ENCODE measurements around the gene TMEM163. TPM values are rescaled to one million over a fixed set of nuclear protein-coding genes. Genes with fewer than 3 reads are reported as not detected.

Gene TMEM163
- total and polyA plus RNA-seq, 2 donors (not counting 3 experiments of a cell fraction or from before 2014, with no cell fraction given), result 1.0 to 2.8 TPM

DNA sequence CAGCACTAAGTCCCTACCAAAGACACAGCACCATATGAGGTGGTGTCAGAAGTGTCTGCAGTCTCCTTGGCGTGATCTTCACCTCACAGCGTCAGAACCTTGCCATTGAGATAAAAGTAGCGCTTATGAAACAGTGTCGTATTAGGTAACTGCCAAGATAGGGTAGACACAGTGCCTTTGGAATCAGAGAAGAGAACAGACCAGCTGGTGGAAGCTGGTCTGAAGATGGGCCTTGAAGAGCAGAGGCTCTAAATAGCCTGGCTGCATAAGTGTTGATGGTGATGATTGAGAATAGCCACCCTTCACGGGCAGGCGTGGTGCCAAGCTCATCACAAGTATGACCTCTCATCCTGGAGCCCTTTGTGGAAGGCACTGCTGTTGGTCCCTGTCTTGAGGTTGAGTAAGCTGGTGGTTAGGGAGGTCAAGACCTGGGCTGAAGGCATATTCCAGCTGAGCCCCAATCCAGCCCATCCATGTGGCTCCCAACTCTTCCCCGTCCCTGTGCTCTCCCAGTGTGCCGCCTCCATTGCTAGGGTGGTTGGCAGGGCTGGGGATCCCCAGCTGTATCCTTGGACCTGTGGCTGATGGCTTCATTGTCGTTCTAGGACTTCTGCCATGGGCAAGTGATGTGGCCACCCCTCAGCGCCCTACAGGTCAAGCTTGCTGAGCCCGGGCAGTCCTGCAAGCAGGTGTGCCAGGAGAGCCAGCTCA is 277.5 kb downstream of the TMEM163 start:
- intact Hi-C loops (cut with micrococcal nuclease), result no loop called here
- H3K9me1 ChIP-seq (replicated peaks; ENCODE audit: control insufficient read depth, extremely low read depth, insufficient read depth, low read length), result no peaks in the 10 kb centered on the region
- TF ChIP-seq FOS (IDR thresholded peaks at IDR 0.05; ENCODE audit: borderline replicate concordance, insufficient read depth, low read length) (no peak), POLR2A (IDR thresholded peaks at IDR 0.05; ENCODE audit: low read depth, low read length) (no peak), POLR2AphosphoS5 (IDR thresholded peaks at IDR 0.05; ENCODE audit: insufficient read depth, low read depth, low read length) (no peak), GATA2 (IDR thresholded peaks at IDR 0.05; ENCODE audit: insufficient read depth, insufficient read length, low read depth, low read length) (no peak), EZH2 (IDR thresholded peaks at IDR 0.05; ENCODE audit: borderline replicate concordance, low read depth, low read length, severe bottlenecking) (no peak), MYC (IDR thresholded peaks at IDR 0.05; ENCODE audit: low read depth, low read length) (no peak), JUN (IDR thresholded peaks at IDR 0.05; ENCODE audit: borderline replicate concordance, insufficient read depth, insufficient read length, low read depth) (no peak)
- TF ChIP-seq, protein P1, sequence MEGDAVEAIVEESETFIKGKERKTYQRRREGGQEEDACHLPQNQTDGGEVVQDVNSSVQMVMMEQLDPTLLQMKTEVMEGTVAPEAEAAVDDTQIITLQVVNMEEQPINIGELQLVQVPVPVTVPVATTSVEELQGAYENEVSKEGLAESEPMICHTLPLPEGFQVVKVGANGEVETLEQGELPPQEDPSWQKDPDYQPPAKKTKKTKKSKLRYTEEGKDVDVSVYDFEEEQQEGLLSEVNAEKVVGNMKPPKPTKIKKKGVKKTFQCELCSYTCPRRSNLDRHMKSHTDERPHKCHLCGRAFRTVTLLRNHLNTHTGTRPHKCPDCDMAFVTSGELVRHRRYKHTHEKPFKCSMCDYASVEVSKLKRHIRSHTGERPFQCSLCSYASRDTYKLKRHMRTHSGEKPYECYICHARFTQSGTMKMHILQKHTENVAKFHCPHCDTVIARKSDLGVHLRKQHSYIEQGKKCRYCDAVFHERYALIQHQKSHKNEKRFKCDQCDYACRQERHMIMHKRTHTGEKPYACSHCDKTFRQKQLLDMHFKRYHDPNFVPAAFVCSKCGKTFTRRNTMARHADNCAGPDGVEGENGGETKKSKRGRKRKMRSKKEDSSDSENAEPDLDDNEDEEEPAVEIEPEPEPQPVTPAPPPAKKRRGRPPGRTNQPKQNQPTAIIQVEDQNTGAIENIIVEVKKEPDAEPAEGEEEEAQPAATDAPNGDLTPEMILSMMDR (IDR thresholded peaks at IDR 0.05; ENCODE audit: extremely low read depth in 1 of 2, insufficient read depth in 1 of 2, low read depth in 1 of 2, low read length in 2 of 2), result no peak
- TF ChIP-seq, protein P2, sequence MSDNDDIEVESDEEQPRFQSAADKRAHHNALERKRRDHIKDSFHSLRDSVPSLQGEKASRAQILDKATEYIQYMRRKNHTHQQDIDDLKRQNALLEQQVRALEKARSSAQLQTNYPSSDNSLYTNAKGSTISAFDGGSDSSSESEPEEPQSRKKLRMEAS (IDR thresholded peaks at IDR 0.05; ENCODE audit: insufficient read depth, insufficient read length), result no peak
- dilution Hi-C loops (cut with MboI; ENCODE audit: extremely low pct_ligation_motif_present, low sequenced_read_pairs), result no loop called here
- H3K36me3 ChIP-seq (ENCODE audit: control insufficient read depth in 2 of 2, extremely low read depth in 1 of 2, insufficient read depth in 2 of 2, low read length in 2 of 2), result no peaks in the 10 kb centered on the region
- H3K4me3 ChIP-seq (replicated peaks in 1 of 3; ENCODE audit: insufficient read depth in 1 of 3, low read depth in 1 of 3, low read length in 3 of 3), result no peak overlapping the region
- H4K20me1 ChIP-seq (replicated peaks; ENCODE audit: control insufficient read depth, extremely low read depth, insufficient read depth, low read length), result no peaks in the 10 kb centered on the region
- H3K4me1 ChIP-seq (ENCODE audit: control insufficient read depth, extremely low read depth, insufficient read depth, low read length), result peaks cover 45% of the 10 kb centered on the region
- H3K9me3 ChIP-seq (replicated peaks; ENCODE audit: control insufficient read depth, insufficient read depth, low read length), result no peaks in the 10 kb centered on the region
- DNase-seq (ENCODE audit: low read depth, low spot score) (no peak), FAIRE-seq (no peak)
- no peaks in the 10 kb centered on the region for H3K27me3 ChIP-seq (ENCODE audit: control insufficient read depth in 2 of 2, insufficient read depth in 2 of 2, low read length in 2 of 2)
- no peak overlapping the region for H2AFZ ChIP-seq (ENCODE audit: low read depth, low read length)
- H3K79me2 ChIP-seq (ENCODE audit: control insufficient read depth, insufficient read depth, low read length), result no peaks in the 10 kb centered on the region
- BruUV-seq (replicated peaks), result no TSS peak
- no peak overlapping the region for H3K27ac ChIP-seq (ENCODE audit: insufficient read depth, low read depth, low read length)
- no peak overlapping the region for H3K9ac ChIP-seq (replicated peaks; ENCODE audit: extremely low read depth, insufficient read depth, low read length)
- CTCF ChIA-PET, result interaction anchor here (0.8 to 2.9 kb wide), 4 partner anchors 9 to 29 kb away, joined by 4 to 16 read pairs (median 12); no protein-coding TSS in a partner anchor
- no peak overlapping the region for H3K4me2 ChIP-seq (ENCODE audit: insufficient read depth, low read length)
- POLR2A ChIA-PET, result no interaction called here
